NK-92 (cell line): Measurements from ENCODE around the gene C19orf25.
"Not testable (repeated sequence)": the region's sequence is repeated elsewhere in the genome, so short reads cannot be mapped to it uniquely, and the experiment has no call there.

Experiments used
- DNase-seq: peaks from one replicate; lab custom pipeline; 2025; ENCODE audit not compliant: unreplicated experiment; lab: John Stamatoyannopoulos, UW

The C19orf25 gene

GRCh38 chr19:1478934-1479707 is at the start of gene C19orf25:
Gene C19orf25 (minus strand): TSS chr19:1479215. CDS start chr19:1478903, 312 bp downstream.
- peak; percentile 38 for DNase-seq

- DNase-seq, result no peak
Measured at GRCh38 chr19:1527650-1528309, 48.8 kb upstream of the C19orf25 start.

- DNase-seq, result no peak
Measured at GRCh38 chr19:1526979-1527649, 48.1 kb upstream of the C19orf25 start.

- no peak for DNase-seq
Measured at GRCh38 chr19:1526066-1526778, 47.2 kb upstream of the C19orf25 start.

GRCh38 chr19:1525343-1525742 is 46.3 kb upstream of the C19orf25 start:
- DNase-seq, result no peak

GRCh38 chr19:1524972-1525325 is 45.9 kb upstream of the C19orf25 start:
- no peak for DNase-seq

GRCh38 chr19:1524287-1524971 is 45.4 kb upstream of the C19orf25 start:
- DNase-seq, result no peak

- DNase-seq, result no peak
Measured at GRCh38 chr19:1523412-1524286, 44.6 kb upstream of the C19orf25 start, which contains the start of gene PLK5. Gene PLK5 (plus strand): TSS chr19:1524077. CDS start chr19:1526997, 2,920 bp downstream.

- DNase-seq, result no peak
Measured at GRCh38 chr19:1522838-1523237, 43.8 kb upstream of the C19orf25 start.

GRCh38 chr19:1522061-1522460 is 43.0 kb upstream of the C19orf25 start:
- DNase-seq, result no peak

- DNase-seq, result no peak
Measured at GRCh38 chr19:1521636-1522035, 42.6 kb upstream of the C19orf25 start.

GRCh38 chr19:1520203-1520780 is 41.3 kb upstream of the C19orf25 start:
- DNase-seq, result no peak

- not testable (repeated sequence) for DNase-seq
Measured at GRCh38 chr19:1519802-1520201, 40.8 kb upstream of the C19orf25 start.

GRCh38 chr19:1518471-1518870 is 39.5 kb upstream of the C19orf25 start:
- DNase-seq, result no peak

- DNase-seq, result no peak
Measured at GRCh38 chr19:1516395-1516753, 37.4 kb upstream of the C19orf25 start.

GRCh38 chr19:1514986-1515721 is 36.1 kb upstream of the C19orf25 start:
- DNase-seq, result no peak

GRCh38 chr19:1514295-1514661 is 35.3 kb upstream of the C19orf25 start:
- no peak for DNase-seq

GRCh38 chr19:1513499-1514294 is 34.7 kb upstream of the C19orf25 start:
- no peak for DNase-seq
